ENCODE data around the gene PRKCZ. TPM values are rescaled to one million over a fixed set of nuclear protein-coding genes. Genes with fewer than 3 reads are reported as not detected.

Gene PRKCZ
- total and polyA plus RNA-seq, 12 donors, result 8.4 to 18.4 (median 14.5) TPM

GRCh38 chr1:2156866-2157265, 106.7 kb downstream of the PRKCZ start:
- no peak overlapping the region for H3K4me3 ChIP-seq
- H3K9me3 ChIP-seq, result no peaks in the 10 kb centered on the region
- ATAC-seq (no peak), DNase-seq (no peak)
- no peaks in the 10 kb centered on the region for H3K27me3 ChIP-seq
- intact Hi-C loops (cut with DNase I), result no loop called here
- no peaks in the 10 kb centered on the region for H3K36me3 ChIP-seq
- TF ChIP-seq CTCF (IDR thresholded peaks at IDR 0.05), result no peak
- H3K27ac ChIP-seq, result no peak overlapping the region
- H3K4me1 ChIP-seq, result peaks cover 0 to 13% (median 0%) of the 10 kb centered on the region in 9 donors
- 84 to 96% methylated on average over 9 of the region's 9 CpGs for WGBS, 2 donors

GRCh38 chr1:2157856-2158255, 107.6 kb downstream of the PRKCZ start:
- no peak overlapping the region for H3K27ac ChIP-seq
- peaks cover 0 to 11% (median 0%) of the 10 kb centered on the region in 9 donors for H3K4me1 ChIP-seq
- 87 to 90% methylated on average over 19 of the region's 19 CpGs for WGBS, 2 donors
- ATAC-seq (no peak), DNase-seq (no peak)
- H3K9me3 ChIP-seq, result no peaks in the 10 kb centered on the region
- intact Hi-C loops (cut with DNase I), result no loop called here
- H3K4me3 ChIP-seq, result no peak overlapping the region
- no peaks in the 10 kb centered on the region for H3K27me3 ChIP-seq
- TF ChIP-seq CTCF (IDR thresholded peaks at IDR 0.05), result no peak
- no peaks in the 10 kb centered on the region for H3K36me3 ChIP-seq

GRCh38 chr1:2158272-2158671, 108.1 kb downstream of the PRKCZ start:
- Histone ChIP-seq H3K4me1 (peaks cover 0 to 11% (median 0%) of the 10 kb centered on the region in 9 donors), H3K4me3 (no peak overlapping the region), H3K9me3 (no peaks in the 10 kb centered on the region), H3K27ac (no peak overlapping the region), H3K36me3 (no peaks in the 10 kb centered on the region), H3K27me3 (no peaks in the 10 kb centered on the region)
- DNase-seq (no peak), ATAC-seq (peak in 2 of 8 donors; percentile 16 to 47)
- WGBS, 2 donors, result 70 to 76% methylated on average over 16 of the region's 16 CpGs
- TF ChIP-seq CTCF (IDR thresholded peaks at IDR 0.05), result no peak
- intact Hi-C loops (cut with DNase I), result no loop called here

GRCh38 chr1:2159124-2159523, 108.9 kb downstream of the PRKCZ start:
- Histone ChIP-seq H3K9me3 (no peaks in the 10 kb centered on the region), H3K27me3 (no peaks in the 10 kb centered on the region), H3K36me3 (no peaks in the 10 kb centered on the region), H3K4me3 (no peak overlapping the region), H3K27ac (peak overlapping the region in 1 of 10 donors; percentile 6), H3K4me1 (peaks cover 0 to 11% (median 0%) of the 10 kb centered on the region in 9 donors)
- 92 to 95% methylated on average over 18 of the region's 18 CpGs for WGBS, 2 donors
- DNase-seq (no peak), ATAC-seq (no peak)
- no peak for TF ChIP-seq CTCF (IDR thresholded peaks at IDR 0.05)
- intact Hi-C loops (cut with DNase I), result no loop called here
